ENCODE results near the gene IRF1. TPM values are rescaled to one million over a fixed set of nuclear protein-coding genes. Genes with fewer than 3 reads are reported as not detected.

IRF1 gene
- total RNA-seq, 4 donors from 2014 or later = 24.6 to 49.7 (median 32.1) TPM

Small RNA genes lying within 50 kb of the gene (small RNA-seq; reads per million reads assigned to genes)
- gene RF00019 = not detected

Other genes with a start within 250 kb of the IRF1 start
- gene PDLIM4, start 233.1 kb downstream of the IRF1 start, total RNA-seq = 10 to 100 TPM in 2 of 4 donors, 1 to 10 TPM in 2; 6.0 to 25.4 (median 13.3) TPM
- under 1 TPM in 2 of 4 donors, not detected in 2; 0.54 to 0.78 TPM for gene SLC22A4, start 196.4 kb downstream of the IRF1 start, total RNA-seq
- gene SLC22A5, start 121.1 kb downstream of the IRF1 start, total RNA-seq = 10 to 100 TPM; 18.1 to 28.3 (median 24.2) TPM
- gene IL5, start 52.7 kb upstream of the IRF1 start, total RNA-seq = not detected
- gene RAD50, start 66.2 kb upstream of the IRF1 start, total RNA-seq = 10 to 100 TPM; 34.1 to 40.1 (median 37.5) TPM
- gene IL13, start 167.4 kb upstream of the IRF1 start, total RNA-seq = not detected
- gene IL4, start 183.2 kb upstream of the IRF1 start, total RNA-seq = not detected
- gene KIF3A, start 246.8 kb upstream of the IRF1 start, total RNA-seq = 10 to 100 TPM in 2 of 4 donors, 1 to 10 TPM in 2; 8.2 to 12.2 (median 10.5) TPM

All from thyroid gland (tissue), 4 donors.